PC-9 (cell line): ENCODE measurements around the gene BFSP1. TPM values are rescaled to one million over a fixed set of nuclear protein-coding genes. Genes with fewer than 3 reads are reported as not detected.

Source experiments
- BruUV-seq: library from RNA; stranded (reverse); fragments of 400-500 nt; replicated peaks from 2 replicates; lab custom pipeline; 2021; lab: Mats Ljungman, UMichigan
- CTCF ChIA-PET: fragments of 300-600 bp; sonication (Branson Sonifier 250); formaldehyde crosslinking; loops from one replicate; lab custom pipeline; 2022; ENCODE audit warnings: antibody characterized with exemption; lab: Charles Lee
- POLR2A ChIA-PET: fragments of 300-600 bp; sonication (Branson Sonifier 250); formaldehyde crosslinking; loops from one replicate; lab custom pipeline; 2022; ENCODE audit warnings: antibody characterized with exemption; ENCODE audit not compliant: unreplicated experiment; lab: Charles Lee
- DNase-seq, 2 experiments: peaks; one replicate each; pipeline versions ENCODE4 v3.0.0 to v3.0.0-alpha.2; 2015 to 2022; ENCODE audit warnings: mixed read lengths in 1 of 2
- H2AFZ ChIP-seq: fragments of 200-600 bp; sonication (generic); 2 replicates; pipeline ENCODE4 v1.8.1; 2017; ENCODE audit warnings: antibody characterized with exemption
- H3F3A ChIP-seq: fragments of 200-600 bp; sonication (generic); 2 replicates; pipeline ENCODE4 v1.8.1; 2017; ENCODE audit warnings: antibody characterized with exemption, mild to moderate bottlenecking, low read depth; ENCODE audit not compliant: insufficient read depth
- H3K27ac ChIP-seq: fragments of 200-600 bp; sonication (generic); 2 replicates; pipeline ENCODE4 v1.6.1; 2016; ENCODE audit warnings: mixed run types
- H3K27me3 ChIP-seq: fragments of 200-600 bp; sonication (generic); 2 replicates; pipeline ENCODE4 v1.6.1; 2016; ENCODE audit warnings: low read depth, mixed run types; ENCODE audit not compliant: insufficient read depth
- H3K36me3 ChIP-seq: fragments of 200-600 bp; sonication (generic); 2 replicates; pipeline ENCODE4 v1.6.1; 2016; ENCODE audit warnings: low read depth, mixed run types
- H3K4me1 ChIP-seq: fragments of 200-600 bp; sonication (generic); replicated peaks from 2 replicates; pipeline ENCODE4 v1.6.1; 2016; ENCODE audit warnings: mixed run types; ENCODE audit not compliant: insufficient read depth
- H3K4me2 ChIP-seq: fragments of 200-600 bp; sonication (generic); 2 replicates; pipeline ENCODE4 v1.6.1; 2017; ENCODE audit warnings: mixed run types
- H3K4me3 ChIP-seq: fragments of 200-600 bp; sonication (generic); 2 replicates; pipeline ENCODE4 v1.6.1; 2016; ENCODE audit warnings: mixed run types
- H3K79me2 ChIP-seq: fragments of 200-600 bp; sonication (generic); 2 replicates; pipeline ENCODE4 v1.6.1; 2017; ENCODE audit warnings: low read depth, mixed run types
- H3K9me2 ChIP-seq: fragments of 200-600 bp; sonication (generic); 2 replicates; pipeline ENCODE4 v1.8.1; 2017; ENCODE audit warnings: mild to moderate bottlenecking; ENCODE audit not compliant: insufficient read depth
- H3K9me3 ChIP-seq: fragments of 200-600 bp; sonication (generic); 2 replicates; pipeline ENCODE4 v1.8.1; 2016; ENCODE audit warnings: low read depth; ENCODE audit not compliant: insufficient read depth
- H4K20me1 ChIP-seq: fragments of 200-600 bp; sonication (generic); 2 replicates; pipeline ENCODE4 v1.8.1; 2017; ENCODE audit not compliant: insufficient read depth
- CTCF ChIP-seq: fragments of 200-600 bp; sonication (generic); conservative IDR thresholded peaks from 2 replicates; pipeline ENCODE4 v1.6.1; 2017; ENCODE audit warnings: mixed run types, antibody characterized with exemption, mild to moderate bottlenecking, moderate library complexity
- EZH2 ChIP-seq: fragments of 200-600 bp; sonication (generic); IDR thresholded peaks from 2 replicates; pipeline ENCODE4 v1.8.0; 2017; ENCODE audit warnings: antibody characterized with exemption, low read depth
- intact Hi-C: fragments of 100-400 bp; cut with micrococcal nuclease; formaldehyde crosslinking; loops from one replicate; pipeline ENCODE4 v1.10.0; 2022; ENCODE audit not compliant: unreplicated experiment
- total RNA-seq: library from RNA; stranded (reverse); gene quantifications from 2 replicates; pipeline ENCODE4 v1.2.3, GENCODE V29; 2021

Gene BFSP1
- total RNA-seq, 1 experiment from 2014 or later: 13.8 TPM

DNA sequence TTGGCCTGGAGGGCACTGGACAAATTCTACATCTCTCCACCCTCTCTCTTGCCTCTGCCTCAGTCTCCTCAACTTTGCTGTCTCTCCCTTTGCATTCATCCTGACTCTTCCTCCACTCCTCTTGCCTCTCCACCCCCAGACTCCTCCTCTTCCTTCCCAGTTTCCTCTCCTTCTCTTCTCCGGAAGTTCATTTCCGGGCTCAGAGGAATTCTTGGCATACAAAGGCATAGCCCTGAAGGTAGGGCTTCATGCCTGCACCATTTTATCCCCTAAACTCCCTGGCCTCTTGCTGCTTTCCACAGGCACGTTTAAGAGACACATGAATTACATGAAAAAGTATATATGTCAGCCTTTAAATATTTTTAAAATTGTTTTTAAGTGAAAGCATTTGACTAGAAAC, 10.6 kb downstream of the BFSP1 start:
- no peaks in the 10 kb centered on the region for H3F3A ChIP-seq
- H3K4me2 ChIP-seq: no peak overlapping the region
- POLR2A ChIA-PET: no interaction called here
- H3K9me3 ChIP-seq: no peaks in the 10 kb centered on the region
- H2AFZ ChIP-seq: no peak overlapping the region
- H3K27ac ChIP-seq: no peak overlapping the region
- CTCF ChIA-PET: no interaction called here
- intact Hi-C loops: loop anchor here (5.0 kb wide), 1 partner anchor 417 kb away; no protein-coding TSS in a partner anchor
- BruUV-seq: no TSS peak
- no peak overlapping the region for H3K4me3 ChIP-seq
- no peaks in the 10 kb centered on the region for H3K27me3 ChIP-seq
- H3K79me2 ChIP-seq: no peaks in the 10 kb centered on the region
- no peaks in the 10 kb centered on the region; the same call in 1 of the 2 replicates for H3K9me2 ChIP-seq
- DNase-seq: no peak
- H3K36me3 ChIP-seq: no peaks in the 10 kb centered on the region
- no peaks in the 10 kb centered on the region for H3K4me1 ChIP-seq
- no peaks in the 10 kb centered on the region for H4K20me1 ChIP-seq
- TF ChIP-seq EZH2: no peak
- TF ChIP-seq CTCF: no peak

DNA sequence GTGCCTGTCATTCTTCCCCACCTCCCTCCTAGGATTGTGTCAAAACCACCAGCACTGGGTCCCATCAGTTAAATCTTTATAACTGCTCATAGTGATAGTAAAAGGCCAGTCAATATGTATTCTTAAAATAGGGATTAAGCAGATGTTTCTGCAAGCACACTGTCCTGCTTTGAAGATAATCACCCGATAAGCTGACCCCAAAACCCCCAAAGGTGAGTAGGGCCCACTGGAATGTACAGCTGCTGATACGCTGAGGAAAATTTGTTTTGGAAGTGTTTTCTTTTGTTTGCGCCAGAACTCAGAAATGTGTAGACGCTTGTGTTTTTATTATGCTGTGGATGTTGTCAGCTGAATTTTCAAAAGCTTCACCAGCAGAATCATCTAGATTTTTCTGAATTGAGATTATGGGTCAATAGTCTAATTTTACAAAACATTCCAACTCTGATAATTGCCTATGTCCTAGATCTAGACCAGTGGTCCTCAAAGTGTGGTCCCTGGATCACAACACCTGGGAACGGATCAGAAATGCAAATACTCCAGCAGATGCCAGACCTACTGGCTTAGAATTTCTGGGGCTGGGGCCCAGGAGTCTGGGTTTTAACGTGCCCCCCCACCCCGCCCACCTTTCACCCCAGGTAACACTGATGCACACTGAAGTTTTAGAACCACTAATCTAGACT, 11.4 kb downstream of the BFSP1 start:
- Histone ChIP-seq H3K36me3 (no peaks in the 10 kb centered on the region), H3K4me1 (no peaks in the 10 kb centered on the region), H3K27me3 (no peaks in the 10 kb centered on the region), H3K4me2 (no peak overlapping the region), H3K4me3 (no peak overlapping the region), H3K9me3 (no peaks in the 10 kb centered on the region), H2AFZ (no peak overlapping the region), H4K20me1 (no peaks in the 10 kb centered on the region), H3K9me2 (no peaks in the 10 kb centered on the region; the same call in 1 of the 2 replicates), H3K27ac (no peak overlapping the region), H3F3A (no peaks in the 10 kb centered on the region), H3K79me2 (no peaks in the 10 kb centered on the region)
- intact Hi-C loops: loop anchor here (5.0 kb wide), 1 partner anchor 418 kb away; no protein-coding TSS in a partner anchor
- DNase-seq: no peak
- ChIA-PET CTCF (no interaction called here), POLR2A (interaction anchor here (0.6 to 0.7 kb wide), 2 partner anchors 137 to 172 kb away, joined by 4 to 5 read pairs; no protein-coding TSS in a partner anchor)
- TF ChIP-seq EZH2: no peak
- TF ChIP-seq CTCF: no peak
- no TSS peak for BruUV-seq

DNA sequence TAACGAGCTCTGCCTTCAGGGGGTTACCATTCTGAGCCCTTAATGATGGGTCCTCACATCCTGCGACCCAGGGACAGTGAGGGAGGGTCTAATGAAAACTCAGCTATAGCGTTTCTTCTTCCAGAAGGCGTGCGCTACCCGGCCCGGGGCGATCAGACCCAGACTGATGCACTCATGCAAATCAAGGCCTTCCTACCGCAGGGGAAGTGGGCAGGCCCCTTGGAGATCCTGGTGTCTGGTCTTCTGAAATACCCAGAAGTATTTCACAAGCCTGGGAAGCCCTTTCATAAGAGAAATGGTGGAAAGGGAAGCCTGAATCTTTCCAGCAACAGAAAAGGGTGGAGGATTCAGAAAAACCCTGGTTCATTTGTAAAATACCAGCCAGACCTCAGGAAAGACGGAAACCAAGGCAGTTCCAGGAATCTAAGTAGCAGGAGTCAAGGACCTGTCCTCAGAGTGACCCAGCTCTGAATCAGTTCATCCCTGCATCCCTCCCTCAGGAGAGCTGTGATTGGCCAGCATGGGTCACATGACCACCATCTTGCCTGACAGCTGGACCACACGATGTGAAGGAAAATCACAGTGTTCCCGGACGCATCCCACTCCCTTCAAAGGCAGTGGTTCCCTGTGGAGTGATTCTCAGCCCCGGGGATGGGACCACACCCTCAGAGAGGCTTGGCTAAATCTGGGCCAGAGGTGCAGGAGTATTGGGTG, 12.7 kb downstream of the BFSP1 start:
- Histone ChIP-seq H2AFZ (no peak overlapping the region), H4K20me1 (no peaks in the 10 kb centered on the region), H3K27ac (no peak overlapping the region), H3K4me3 (no peak overlapping the region), H3K9me3 (no peaks in the 10 kb centered on the region), H3K79me2 (no peaks in the 10 kb centered on the region), H3K4me1 (no peaks in the 10 kb centered on the region), H3K9me2 (no peaks in the 10 kb centered on the region; the same call in 1 of the 2 replicates), H3K36me3 (no peaks in the 10 kb centered on the region), H3F3A (no peaks in the 10 kb centered on the region), H3K4me2 (no peak overlapping the region), H3K27me3 (no peaks in the 10 kb centered on the region)
- CTCF ChIA-PET: interaction anchor here (0.6 kb wide), 1 partner anchor 447 kb away, joined by 3 read pairs; no protein-coding TSS in a partner anchor
- TF ChIP-seq EZH2 (no peak), CTCF (no peak)
- BruUV-seq: no TSS peak
- no peak for DNase-seq
- intact Hi-C loops: no loop called here
- POLR2A ChIA-PET: no interaction called here
